Measurements from ENCODE around the gene HOXB9. TPM values are rescaled to one million over a fixed set of nuclear protein-coding genes. Genes with fewer than 3 reads are reported as not detected.

The HOXB9 gene
- total and polyA plus RNA-seq, 10 of the 15 experiments (the other 5 are each of a cell fraction or from before 2014, with no cell fraction given), result 0.01 to 0.49 (median 0.09) TPM; not detected in 5

DNA sequence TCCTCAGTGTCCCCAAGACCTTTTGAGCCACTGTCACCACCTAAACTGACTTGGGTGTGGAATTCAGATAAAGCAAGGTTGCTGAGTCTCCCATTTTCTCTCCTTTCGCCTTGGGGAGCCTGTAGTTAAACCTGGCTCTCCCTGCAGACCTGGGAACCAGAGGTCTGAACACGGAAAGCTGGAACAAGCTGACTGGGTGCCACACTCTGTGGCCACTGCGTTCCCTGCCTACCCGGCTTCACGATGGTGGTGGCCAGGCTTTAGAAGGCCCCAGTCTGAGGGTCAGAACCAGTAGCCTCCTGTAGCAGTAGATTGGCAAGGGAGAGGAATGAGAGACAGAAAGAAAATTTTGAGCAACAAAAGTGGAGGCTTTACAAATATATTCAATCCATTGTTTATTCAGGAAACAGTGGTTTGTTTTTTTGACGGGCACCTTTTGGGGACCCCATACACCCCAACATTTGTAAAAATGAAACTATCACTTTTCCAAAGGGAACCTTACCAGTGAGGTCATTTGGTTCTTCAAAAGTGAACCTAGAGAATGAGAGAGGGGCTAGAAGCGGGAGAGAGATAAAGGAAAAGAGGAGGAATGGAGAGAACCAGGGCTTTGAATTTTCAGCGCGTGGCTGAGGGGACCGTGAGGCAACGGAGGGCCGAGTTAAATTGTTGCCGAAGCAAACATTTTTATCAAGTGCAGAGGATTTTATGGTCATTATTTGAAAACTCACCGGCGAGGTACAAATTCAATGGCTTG lies 9.3 kb downstream of the HOXB9 start:
- ChIA-PET CTCF (interaction anchor here (0.7 to 2.1 kb wide), 11 partner anchors 8 to 591 kb away, joined by 3 to 14 read pairs (median 4); no protein-coding TSS in a partner anchor), RAD21 (ENCODE audit: unreplicated experiment) (interaction anchor here (1.0 to 1.9 kb wide), 3 partner anchors 24 to 592 kb away, joined by 3 to 7 read pairs (median 7); partner anchors contain the start of gene HOXB5), SMC1A (ENCODE audit: uncharacterized antibody, unreplicated experiment) (interaction anchor here (1.1 to 1.8 kb wide), 3 partner anchors 10 to 280 kb away, joined by 3 to 5 read pairs (median 3); partner anchors contain the start of gene HOXB9), POLR2A (no interaction called here)
- DNase-seq (ENCODE audit: low read depth, low spot score) (no peak), ATAC-seq (no peak), FAIRE-seq (no peak)
- Histone ChIP-seq H3K79me2 (ENCODE audit: control insufficient read depth, insufficient read depth, low read length) (no peaks in the 10 kb centered on the region), H3K9me3 (replicated peaks; ENCODE audit: control insufficient read depth, insufficient read depth, low read length) (no peaks in the 10 kb centered on the region), H3K9ac (ENCODE audit: control insufficient read depth, insufficient read depth, low read length) (no peak overlapping the region), H3K27ac (ENCODE audit: control insufficient read depth, insufficient read depth) (no peak overlapping the region), H3K4me2 (ENCODE audit: control insufficient read depth, insufficient read depth) (no peak overlapping the region), H3K4me1 (ENCODE audit: control insufficient read depth, insufficient read depth, low read length) (peaks cover 2% of the 10 kb centered on the region), H3K36me3 (ENCODE audit: control insufficient read depth in 2 of 2, insufficient read depth in 2 of 2, low read length in 1 of 2) (no peaks in the 10 kb centered on the region), H4K20me1 (ENCODE audit: control insufficient read depth, insufficient read depth) (no peaks in the 10 kb centered on the region), H2AFZ (ENCODE audit: control insufficient read depth, low read depth, low read length) (no peak overlapping the region), H3K4me3 (no peak overlapping the region), H3K27me3 (replicated peaks in 1 of 2; ENCODE audit: control insufficient read depth in 2 of 2, insufficient read depth in 2 of 2, low read length in 1 of 2) (peaks cover 29 to 46% of the 10 kb centered on the region in 2 experiments)
- WGBS (ENCODE audit: insufficient coverage, insufficient replicate concordance, low lambda C conversion rate, missing lambda C conversion rate), result 41% methylated on average over 15 of the region's 15 CpGs
- in situ Hi-C loops (cut with MboI) (no loop called here), intact Hi-C loops (cut with micrococcal nuclease; ENCODE audit: unreplicated experiment) (loop anchor here (5.0 kb wide), 1 partner anchor 355 kb away; no protein-coding TSS in a partner anchor)
- BruUV-seq (replicated peaks), result no TSS peak
- TF ChIP-seq, protein P1, sequence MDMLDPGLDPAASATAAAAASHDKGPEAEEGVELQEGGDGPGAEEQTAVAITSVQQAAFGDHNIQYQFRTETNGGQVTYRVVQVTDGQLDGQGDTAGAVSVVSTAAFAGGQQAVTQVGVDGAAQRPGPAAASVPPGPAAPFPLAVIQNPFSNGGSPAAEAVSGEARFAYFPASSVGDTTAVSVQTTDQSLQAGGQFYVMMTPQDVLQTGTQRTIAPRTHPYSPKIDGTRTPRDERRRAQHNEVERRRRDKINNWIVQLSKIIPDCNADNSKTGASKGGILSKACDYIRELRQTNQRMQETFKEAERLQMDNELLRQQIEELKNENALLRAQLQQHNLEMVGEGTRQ (IDR thresholded peaks at IDR 0.05; ENCODE audit: borderline replicate concordance, low read depth, low read length), result no peak
- TF ChIP-seq ZNF384 (IDR thresholded peaks at IDR 0.05; ENCODE audit: borderline replicate concordance, low read depth, low read length), result no peak
